Measurements from ENCODE around the gene GALNT11.
"Not testable (repeated sequence)": the region's sequence is repeated elsewhere in the genome, so short reads cannot be mapped to it uniquely, and the experiment has no call there.

The GALNT11 gene

GRCh38 chr7:152050547-152050971, 25.1 kb downstream of the GALNT11 start:
- no peak for TF ChIP-seq POLR2A (IDR thresholded peaks at IDR 0.05; ENCODE audit: low read depth, low read length)
- no peak for FAIRE-seq
- DNase-seq (ENCODE audit: insufficient read length, low spot score) = no peak

GRCh38 chr7:152051968-152052367, 26.5 kb downstream of the GALNT11 start:
- no peak for TF ChIP-seq POLR2A (IDR thresholded peaks at IDR 0.05; ENCODE audit: low read depth, low read length)
- no peak for DNase-seq (ENCODE audit: insufficient read length, low spot score)
- no peak for FAIRE-seq

GRCh38 chr7:152052771-152053170, 27.3 kb downstream of the GALNT11 start:
- TF ChIP-seq POLR2A (IDR thresholded peaks at IDR 0.05; ENCODE audit: low read depth, low read length) = no peak
- no peak for FAIRE-seq
- no peak for DNase-seq (ENCODE audit: insufficient read length, low spot score)

GRCh38 chr7:152054367-152055230, 29.1 kb downstream of the GALNT11 start:
- FAIRE-seq = no peak
- TF ChIP-seq POLR2A (IDR thresholded peaks at IDR 0.05; ENCODE audit: low read depth, low read length) = no peak
- no peak for DNase-seq (ENCODE audit: insufficient read length, low spot score)

GRCh38 chr7:152056621-152057274, 31.3 kb downstream of the GALNT11 start:
- TF ChIP-seq POLR2A (IDR thresholded peaks at IDR 0.05; ENCODE audit: low read depth, low read length) = no peak
- FAIRE-seq (no peak), DNase-seq (ENCODE audit: insufficient read length, low spot score) (no peak)

GRCh38 chr7:152059311-152059710, 33.8 kb downstream of the GALNT11 start:
- no peak for FAIRE-seq
- TF ChIP-seq POLR2A (IDR thresholded peaks at IDR 0.05; ENCODE audit: low read depth, low read length) = no peak

GRCh38 chr7:152061086-152061485, 35.6 kb downstream of the GALNT11 start:
- not testable (repeated sequence) for FAIRE-seq

More at GRCh38 chr7:152059311-152059710, 33.8 kb downstream of the GALNT11 start:
- DNase-seq (ENCODE audit: insufficient read length, low spot score) = no peak

GRCh38 chr7:152063192-152063591, 37.7 kb downstream of the GALNT11 start:
- not testable (repeated sequence) for DNase-seq (ENCODE audit: insufficient read length, low spot score); FAIRE-seq

More at GRCh38 chr7:152061086-152061485, 35.6 kb downstream of the GALNT11 start:
- DNase-seq (ENCODE audit: insufficient read length, low spot score) = not testable (repeated sequence)

GRCh38 chr7:152063821-152064220, 38.3 kb downstream of the GALNT11 start:
- FAIRE-seq = not testable (repeated sequence)

GRCh38 chr7:152065800-152066344, 40.4 kb downstream of the GALNT11 start:
- FAIRE-seq; DNase-seq (ENCODE audit: insufficient read length, low spot score): not testable (repeated sequence)

More at GRCh38 chr7:152063821-152064220, 38.3 kb downstream of the GALNT11 start:
- not testable (repeated sequence) for DNase-seq (ENCODE audit: insufficient read length, low spot score)

GRCh38 chr7:152072421-152072820, 46.9 kb downstream of the GALNT11 start:
- no peak for DNase-seq (ENCODE audit: insufficient read length, low spot score)
- no peak for FAIRE-seq
- no peak for TF ChIP-seq POLR2A (IDR thresholded peaks at IDR 0.05; ENCODE audit: low read depth, low read length)

GRCh38 chr7:152073352-152073751, 47.9 kb downstream of the GALNT11 start:
- DNase-seq (ENCODE audit: insufficient read length, low spot score) (no peak), FAIRE-seq (no peak)
- TF ChIP-seq POLR2A (IDR thresholded peaks at IDR 0.05; ENCODE audit: low read depth, low read length) = no peak

GRCh38 chr7:152074673-152075072, 49.2 kb downstream of the GALNT11 start:
- DNase-seq (ENCODE audit: insufficient read length, low spot score) (no peak), FAIRE-seq (no peak)
- TF ChIP-seq POLR2A (IDR thresholded peaks at IDR 0.05; ENCODE audit: low read depth, low read length) = no peak

- DNase-seq (ENCODE audit: insufficient read length, low spot score); FAIRE-seq: not testable (repeated sequence)
These were observed 49.9 kb downstream of the GALNT11 start for GRCh38 chr7:152075379-152075778.

All from H54 (cell line).